SK-N-SH treated with all-trans-retinoic acid at 6 μM for 48 hours (cell line): Measurements from ENCODE around the gene OST4.

Experiments used
- ATAC-seq: fragments of 200-7000 bp; cut with Tn5 transposase; 3 replicates; pipeline ENCODE4 v1.9.1; 2020; ENCODE audit warnings: mild to moderate bottlenecking, moderate library complexity
- ARNTL ChIP-seq: fragments of 450-650 bp; formaldehyde crosslinking; IDR thresholded peaks from 2 replicates; pipeline ENCODE4 v1.5.0; 2020; ENCODE audit warnings: low read depth, mild to moderate bottlenecking, moderate library complexity, borderline replicate concordance
- BACH2 ChIP-seq: fragments of 250-450 bp; sonication (Bioruptor Pico); IDR thresholded peaks from 2 replicates; pipeline ENCODE4 v1.9.0; 2021; ENCODE audit warnings: mild to moderate bottlenecking, borderline replicate concordance
- CSDC2 ChIP-seq: fragments of 250-450 bp; sonication (Bioruptor Pico); IDR thresholded peaks from 2 replicates; pipeline ENCODE4 v1.5.0; 2020; ENCODE audit warnings: mild to moderate bottlenecking, moderate library complexity
- CSRNP3 ChIP-seq: fragments of 250-450 bp; sonication (Bioruptor Pico); IDR thresholded peaks from 2 replicates; pipeline ENCODE4 v1.5.1; 2021; ENCODE audit warnings: mild to moderate bottlenecking, moderate library complexity
- ESRRG ChIP-seq: fragments of 250-450 bp; sonication (Bioruptor Pico); IDR thresholded peaks from 2 replicates; pipeline ENCODE4 v1.6.1; 2021; ENCODE audit warnings: mild to moderate bottlenecking
- GLIS3 ChIP-seq: fragments of 250-450 bp; sonication (Bioruptor Pico); IDR thresholded peaks from 2 replicates; pipeline ENCODE4 v1.5.0; 2020; ENCODE audit warnings: mild to moderate bottlenecking, moderate library complexity
- ISL1 ChIP-seq: fragments of 250-450 bp; sonication (Bioruptor Pico); IDR thresholded peaks from 2 replicates; pipeline ENCODE4 v2.1.2; 2022; ENCODE audit warnings: mild to moderate bottlenecking, moderate library complexity
- OSR1 ChIP-seq: fragments of 250-450 bp; sonication (Bioruptor Pico); IDR thresholded peaks from 2 replicates; pipeline ENCODE4 v1.8.0; 2022; ENCODE audit warnings: moderate library complexity, mild to moderate bottlenecking, inconsistent platforms
- POU6F1 ChIP-seq: fragments of 250-450 bp; sonication (Bioruptor Pico); IDR thresholded peaks from 2 replicates; pipeline ENCODE4 v1.8.0; 2021; ENCODE audit warnings: low read depth, mild to moderate bottlenecking, moderate library complexity, borderline replicate concordance
- PPARA ChIP-seq: fragments of 250-450 bp; sonication (Bioruptor Pico); IDR thresholded peaks from 2 replicates; pipeline ENCODE4 v1.5.0; 2020; ENCODE audit warnings: mild to moderate bottlenecking, borderline replicate concordance
- RARB ChIP-seq: fragments of 250-450 bp; sonication (Bioruptor Pico); IDR thresholded peaks from 2 replicates; pipeline ENCODE4 v1.8.0; 2021; ENCODE audit warnings: mild to moderate bottlenecking, moderate library complexity
- SNAI2 ChIP-seq: fragments of 250-450 bp; sonication (Bioruptor Pico); IDR thresholded peaks from 2 replicates; pipeline ENCODE4 v1.5.0; 2020; ENCODE audit warnings: mild to moderate bottlenecking, moderate library complexity
- TCF4 ChIP-seq: fragments of 250-450 bp; sonication (Bioruptor Pico); IDR thresholded peaks from 2 replicates; pipeline ENCODE4 v1.8.0; 2021; ENCODE audit warnings: mild to moderate bottlenecking, moderate library complexity, borderline replicate concordance
- TOX ChIP-seq: fragments of 250-450 bp; sonication (Bioruptor Pico); IDR thresholded peaks from 2 replicates; pipeline ENCODE4 v1.8.0; 2021; ENCODE audit warnings: mild to moderate bottlenecking, moderate library complexity, borderline replicate concordance
- TSHZ2 ChIP-seq: fragments of 250-450 bp; sonication (Bioruptor Pico); IDR thresholded peaks from 2 replicates; pipeline ENCODE4 v1.5.0; 2020; ENCODE audit warnings: mild to moderate bottlenecking, moderate library complexity
- ZC3H10 ChIP-seq: fragments of 250-450 bp; sonication (Bioruptor Pico); IDR thresholded peaks from 2 replicates; pipeline ENCODE4 v1.5.1; 2021; ENCODE audit warnings: mild to moderate bottlenecking, moderate library complexity
- ZFP3 ChIP-seq: fragments of 250-450 bp; sonication (Bioruptor Pico); IDR thresholded peaks from 2 replicates; pipeline ENCODE4 v1.5.0; 2020; ENCODE audit warnings: mild to moderate bottlenecking, moderate library complexity
- ZFP30 ChIP-seq: fragments of 450-650 bp; formaldehyde crosslinking; IDR thresholded peaks from 2 replicates; pipeline ENCODE4 v1.5.0; 2022; ENCODE audit warnings: mild to moderate bottlenecking, moderate library complexity
- ZNF565 ChIP-seq: fragments of 450-650 bp; formaldehyde crosslinking; conservative IDR thresholded peaks from 2 replicates; pipeline ENCODE4 v1.5.0; 2020; ENCODE audit warnings: low read depth, mild to moderate bottlenecking, moderate library complexity
- ZNF70 ChIP-seq: fragments of 450-650 bp; formaldehyde crosslinking; IDR thresholded peaks from 2 replicates; pipeline ENCODE4 v1.5.0; 2020; ENCODE audit warnings: mild to moderate bottlenecking, moderate library complexity
- ZNF8 ChIP-seq: fragments of 450-650 bp; formaldehyde crosslinking; IDR thresholded peaks from 2 replicates; pipeline ENCODE4 v1.5.0; 2020; ENCODE audit warnings: mild to moderate bottlenecking, moderate library complexity
- TF ChIP-seq, protein P1 (sequence below): fragments of 250-450 bp; sonication (Bioruptor Pico); IDR thresholded peaks from 2 replicates; pipeline ENCODE4 v1.8.0; 2020; ENCODE audit warnings: mild to moderate bottlenecking, moderate library complexity, borderline replicate concordance
- TF ChIP-seq, protein P2 (sequence below): fragments of 250-450 bp; sonication (Bioruptor Pico); IDR thresholded peaks from 2 replicates; pipeline ENCODE4 v1.5.1; 2020; ENCODE audit warnings: low read depth, mild to moderate bottlenecking, moderate library complexity

OST4 gene

DNA sequence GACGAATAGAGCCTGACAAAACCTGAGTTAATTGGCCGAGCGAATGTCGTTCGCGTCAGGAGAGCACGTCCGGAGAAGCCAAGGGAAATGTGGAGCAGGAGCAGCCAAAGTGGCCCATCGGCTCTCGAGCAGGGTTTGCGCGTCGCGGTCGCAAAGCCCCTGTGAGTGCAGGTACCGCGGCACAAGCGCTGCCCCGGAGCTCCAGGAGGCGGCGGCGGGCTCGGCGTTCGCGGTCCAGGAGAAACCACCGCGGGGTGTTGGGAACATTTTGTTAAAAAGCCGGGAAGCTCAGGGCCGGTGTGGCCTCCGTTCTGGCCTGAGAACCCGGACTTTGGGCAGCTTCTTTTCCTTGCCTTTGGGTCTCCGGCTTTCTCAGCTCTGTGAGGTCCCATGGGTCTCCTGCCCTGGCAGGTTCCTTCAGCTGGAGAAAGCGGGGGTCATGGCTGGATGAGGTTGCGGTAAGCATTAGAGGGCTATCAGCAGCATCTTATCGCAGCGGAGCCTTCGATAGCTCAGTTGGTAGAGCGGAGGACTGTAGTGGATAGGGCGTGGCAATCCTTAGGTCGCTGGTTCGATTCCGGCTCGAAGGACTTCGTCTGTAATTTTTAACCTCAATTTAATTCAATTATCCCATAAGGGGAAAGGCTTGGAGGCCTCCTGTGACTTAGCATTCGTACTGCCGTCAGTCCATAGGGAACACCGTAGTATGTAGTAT lies 21.0 kb downstream of the OST4 start:
- ATAC-seq: peak; percentile 87
- TF ChIP-seq ZNF565 (CRISPR knock-in tag) (no peak), TSHZ2 (CRISPR knock-in tag) (peak; percentile 51), ZC3H10 (CRISPR knock-in tag) (0 out of 2 replicates have a peak, but pooled peaks have one; percentile 6), ARNTL (peak; percentile 29; the same call in 1 of the 2 replicates), TOX (CRISPR knock-in tag) (no peak), CSDC2 (CRISPR knock-in tag) (0 out of 2 replicates have a peak, but pooled peaks have one; percentile 12), GLIS3 (CRISPR knock-in tag) (peak; percentile 97; the same call in 1 of the 2 replicates), ESRRG (CRISPR knock-in tag) (no peak; the same call in 1 of the 2 replicates), TCF4 (CRISPR knock-in tag) (0 out of 2 replicates have a peak, but pooled peaks have one; percentile 4), ZNF8 (no peak), ISL1 (peak; percentile 18; the same call in 1 of the 2 replicates), SNAI2 (no peak; the same call in 1 of the 2 replicates), RARB (0 out of 2 replicates have a peak, but pooled peaks have one; percentile 46), ZNF70 (CRISPR knock-in tag) (peak; percentile 50; the same call in 1 of the 2 replicates), ZFP30 (CRISPR knock-in tag) (0 out of 2 replicates have a peak, but pooled peaks have one; percentile 27), BACH2 (CRISPR knock-in tag) (no peak), ZFP3 (CRISPR knock-in tag) (no peak), POU6F1 (CRISPR knock-in tag) (peak; percentile 59; the same call in 1 of the 2 replicates), PPARA (CRISPR knock-in tag) (peak; percentile 63), CSRNP3 (CRISPR knock-in tag) (no peak; the same call in 1 of the 2 replicates), OSR1 (CRISPR knock-in tag) (no peak)
- TF ChIP-seq, protein P1, sequence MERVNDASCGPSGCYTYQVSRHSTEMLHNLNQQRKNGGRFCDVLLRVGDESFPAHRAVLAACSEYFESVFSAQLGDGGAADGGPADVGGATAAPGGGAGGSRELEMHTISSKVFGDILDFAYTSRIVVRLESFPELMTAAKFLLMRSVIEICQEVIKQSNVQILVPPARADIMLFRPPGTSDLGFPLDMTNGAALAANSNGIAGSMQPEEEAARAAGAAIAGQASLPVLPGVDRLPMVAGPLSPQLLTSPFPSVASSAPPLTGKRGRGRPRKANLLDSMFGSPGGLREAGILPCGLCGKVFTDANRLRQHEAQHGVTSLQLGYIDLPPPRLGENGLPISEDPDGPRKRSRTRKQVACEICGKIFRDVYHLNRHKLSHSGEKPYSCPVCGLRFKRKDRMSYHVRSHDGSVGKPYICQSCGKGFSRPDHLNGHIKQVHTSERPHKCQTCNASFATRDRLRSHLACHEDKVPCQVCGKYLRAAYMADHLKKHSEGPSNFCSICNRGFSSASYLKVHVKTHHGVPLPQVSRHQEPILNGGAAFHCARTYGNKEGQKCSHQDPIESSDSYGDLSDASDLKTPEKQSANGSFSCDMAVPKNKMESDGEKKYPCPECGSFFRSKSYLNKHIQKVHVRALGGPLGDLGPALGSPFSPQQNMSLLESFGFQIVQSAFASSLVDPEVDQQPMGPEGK (CRISPR knock-in tag): no peak
- TF ChIP-seq, protein P2, sequence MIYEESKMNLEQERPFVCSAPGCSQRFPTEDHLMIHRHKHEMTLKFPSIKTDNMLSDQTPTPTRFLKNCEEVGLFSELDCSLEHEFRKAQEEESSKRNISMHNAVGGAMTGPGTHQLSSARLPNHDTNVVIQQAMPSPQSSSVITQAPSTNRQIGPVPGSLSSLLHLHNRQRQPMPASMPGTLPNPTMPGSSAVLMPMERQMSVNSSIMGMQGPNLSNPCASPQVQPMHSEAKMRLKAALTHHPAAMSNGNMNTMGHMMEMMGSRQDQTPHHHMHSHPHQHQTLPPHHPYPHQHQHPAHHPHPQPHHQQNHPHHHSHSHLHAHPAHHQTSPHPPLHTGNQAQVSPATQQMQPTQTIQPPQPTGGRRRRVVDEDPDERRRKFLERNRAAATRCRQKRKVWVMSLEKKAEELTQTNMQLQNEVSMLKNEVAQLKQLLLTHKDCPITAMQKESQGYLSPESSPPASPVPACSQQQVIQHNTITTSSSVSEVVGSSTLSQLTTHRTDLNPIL (CRISPR knock-in tag): no peak; the same call in 1 of the 2 replicates
- TF ChIP-seq, all 23 proteins: peak for 12
